Lung (tissue), 12 donors: ENCODE measurements around the gene ATG10. TPM values are rescaled to one million over a fixed set of nuclear protein-coding genes. Genes with fewer than 3 reads are reported as not detected.

Source experiments
- ATAC-seq: fragments of 200-7000 bp; cut with Tn5 transposase; one replicate; pipeline ENCODE4 v1.9.1; 2020; ENCODE audit warnings: moderate number of reproducible peaks; ENCODE audit not compliant: insufficient read depth, low FRiP score
- DNase-seq, 3 donors: peaks; one replicate each; pipeline ENCODE4 v3.0.0-alpha.2; 2013 to 2017
- H3K27ac ChIP-seq, 2 donors: one replicate each; pipeline ENCODE4 v1.5.1; 2013; ENCODE audit warnings: mild to moderate bottlenecking in 2 of 2, moderate library complexity in 2 of 2, control low read depth in 1 of 2, inconsistent platforms in 1 of 2, low read depth in 1 of 2, low read length in 1 of 2
- H3K27me3 ChIP-seq, 3 donors: one replicate each; pipeline ENCODE4 v1.5.1; 2013; ENCODE audit warnings: low read length in 2 of 3; ENCODE audit not compliant: control insufficient read depth in 3 of 3, insufficient read depth in 3 of 3
- H3K36me3 ChIP-seq, 4 donors: one replicate each; pipeline ENCODE4 v1.5.1; 2013; ENCODE audit warnings: low read length in 4 of 4, mild to moderate bottlenecking in 1 of 4, moderate library complexity in 1 of 4; ENCODE audit not compliant: control insufficient read depth in 4 of 4, insufficient read depth in 4 of 4
- H3K4me1 ChIP-seq, 5 donors: one replicate each; pipeline ENCODE4 v1.5.1; 2013; ENCODE audit warnings: low read length in 5 of 5, mild to moderate bottlenecking in 2 of 5, moderate library complexity in 1 of 5; ENCODE audit not compliant: control insufficient read depth in 5 of 5, insufficient read depth in 5 of 5
- H3K4me3 ChIP-seq: one replicate; pipeline ENCODE4 v1.5.1; 2013; ENCODE audit warnings: mild to moderate bottlenecking, control low read depth, moderate library complexity
- H3K9ac ChIP-seq, 2 donors: one replicate each; pipeline ENCODE4 v1.5.1; 2013; ENCODE audit warnings: low read length in 2 of 2, control low read depth in 1 of 2; ENCODE audit not compliant: insufficient read depth in 1 of 2
- H3K9me3 ChIP-seq, 4 donors: one replicate each; pipeline ENCODE4 v1.5.1; 2013; ENCODE audit warnings: low read length in 3 of 4, mild to moderate bottlenecking in 1 of 4, moderate library complexity in 1 of 4; ENCODE audit not compliant: control insufficient read depth in 4 of 4, insufficient read depth in 3 of 4
- CTCF ChIP-seq: IDR thresholded peaks from 2 replicates; pipeline ENCODE4 v1.5.1; 2012; ENCODE audit warnings: mild to moderate bottlenecking; ENCODE audit errors: control extremely low read depth, extremely low read depth
- WGBS, 2 donors: extraction: QIAGEN DNeasy Blood & Tissue Kit; methylation state at CpG; one replicate each; pipeline ENCODE4 v1.1.7; 2013; 5-methylcytosine and 5-hydroxymethylcytosine counted together
- polyA plus RNA-seq, 2 donors: library from polyadenylated mRNA; stranded (reverse); fragments of 200-250 nt; gene quantifications; one replicate each; pipeline ENCODE4 v1.2.1, GENCODE V29; 2013
- total RNA-seq, 2 donors: library from RNA; depleted of rRNA in 1 of 2; stranded (reverse); fragments of >200 nt in 1 of 2; gene quantifications; one replicate each; pipeline ENCODE4 v1.2.1, GENCODE V29; 2014 to 2021
- donor health status: control.
- donor health status: control.
- donor health status: Bipolar disorder and iron deficiency.
- donor health status: healthy.
- donor health status: DM: yes; HTN: yes; CAD: no.

Gene ATG10
- total and polyA plus RNA-seq, 4 donors, result 4.6 to 10.2 (median 5.8) TPM

GRCh38 chr5:82154776-82155175 is 183.0 kb downstream of the ATG10 start:
- DNase-seq, result peak in 1 of 3 donors; percentile 26
- 89 to 96% methylated on average over 1 of the region's 1 CpG for WGBS, 2 donors
- no peak overlapping the region for H3K9ac ChIP-seq
- no peaks in the 10 kb centered on the region for H3K36me3 ChIP-seq
- H3K9me3 ChIP-seq, result no peaks in the 10 kb centered on the region
- peaks cover 0 to 23% (median 3%) of the 10 kb centered on the region in 5 donors for H3K4me1 ChIP-seq
- ATAC-seq, result no peak
- no peak overlapping the region for H3K27ac ChIP-seq
- no peak for TF ChIP-seq CTCF
- no peaks in the 10 kb centered on the region for H3K27me3 ChIP-seq
- H3K4me3 ChIP-seq, result no peak overlapping the region

DNA sequence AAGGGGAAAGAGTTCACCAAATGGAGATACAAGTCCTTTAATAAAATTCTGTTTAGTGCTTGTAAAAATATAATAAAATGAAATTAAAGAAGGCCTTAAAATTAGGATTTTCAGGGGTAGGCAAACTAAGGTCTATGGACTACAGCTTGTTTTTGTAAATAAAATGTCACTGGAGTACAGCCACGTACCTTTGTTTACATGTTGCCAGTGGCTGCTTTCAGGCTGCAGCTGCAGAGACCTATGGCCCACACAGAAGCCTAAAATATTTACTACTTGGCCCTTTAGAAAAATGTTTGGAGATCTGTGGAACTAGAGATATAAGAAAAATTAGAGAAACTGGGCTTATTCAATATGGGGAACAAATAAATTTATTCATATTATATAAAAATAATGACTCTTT is 183.5 kb downstream of the ATG10 start:
- no peak for DNase-seq
- Histone ChIP-seq H3K9me3 (no peaks in the 10 kb centered on the region), H3K36me3 (no peaks in the 10 kb centered on the region), H3K9ac (no peak overlapping the region), H3K27me3 (no peaks in the 10 kb centered on the region), H3K4me1 (peaks cover 0 to 22% (median 3%) of the 10 kb centered on the region in 5 donors), H3K4me3 (no peak overlapping the region), H3K27ac (no peak overlapping the region)
- WGBS, 2 donors, result 75 to 76% methylated on average over 1 of the region's 1 CpG
- ATAC-seq, result no peak
- TF ChIP-seq CTCF, result no peak

GRCh38 chr5:82156874-82157273 is 185.1 kb downstream of the ATG10 start:
- 28 to 55% methylated on average over 4 of the region's 4 CpGs for WGBS, 2 donors
- TF ChIP-seq CTCF, result no peak

More at GRCh38 chr5:82156874-82157273, 185.1 kb downstream of the ATG10 start:
- Histone ChIP-seq H3K9ac (peak overlapping the region in 1 of 2 donors; percentile 7), H3K27ac (no peak overlapping the region), H3K4me1 (peaks cover 0 to 19% (median 3%) of the 10 kb centered on the region in 5 donors), H3K27me3 (no peaks in the 10 kb centered on the region), H3K4me3 (no peak overlapping the region), H3K9me3 (no peaks in the 10 kb centered on the region), H3K36me3 (no peaks in the 10 kb centered on the region)
- ATAC-seq, result no peak
- peak; percentile 27 to 58 (median 43) for DNase-seq
